GM21423 (cell line): Measurements from ENCODE around the gene WIPF2.

Experiments used
- ATAC-seq: cut with Tn5 transposase; IDR thresholded peaks from one replicate; pipeline ENCODE4 v1.9.1; 2021; ENCODE audit warnings: mild to moderate bottlenecking, moderate library complexity; ENCODE audit not compliant: unreplicated experiment

The WIPF2 gene

DNA sequence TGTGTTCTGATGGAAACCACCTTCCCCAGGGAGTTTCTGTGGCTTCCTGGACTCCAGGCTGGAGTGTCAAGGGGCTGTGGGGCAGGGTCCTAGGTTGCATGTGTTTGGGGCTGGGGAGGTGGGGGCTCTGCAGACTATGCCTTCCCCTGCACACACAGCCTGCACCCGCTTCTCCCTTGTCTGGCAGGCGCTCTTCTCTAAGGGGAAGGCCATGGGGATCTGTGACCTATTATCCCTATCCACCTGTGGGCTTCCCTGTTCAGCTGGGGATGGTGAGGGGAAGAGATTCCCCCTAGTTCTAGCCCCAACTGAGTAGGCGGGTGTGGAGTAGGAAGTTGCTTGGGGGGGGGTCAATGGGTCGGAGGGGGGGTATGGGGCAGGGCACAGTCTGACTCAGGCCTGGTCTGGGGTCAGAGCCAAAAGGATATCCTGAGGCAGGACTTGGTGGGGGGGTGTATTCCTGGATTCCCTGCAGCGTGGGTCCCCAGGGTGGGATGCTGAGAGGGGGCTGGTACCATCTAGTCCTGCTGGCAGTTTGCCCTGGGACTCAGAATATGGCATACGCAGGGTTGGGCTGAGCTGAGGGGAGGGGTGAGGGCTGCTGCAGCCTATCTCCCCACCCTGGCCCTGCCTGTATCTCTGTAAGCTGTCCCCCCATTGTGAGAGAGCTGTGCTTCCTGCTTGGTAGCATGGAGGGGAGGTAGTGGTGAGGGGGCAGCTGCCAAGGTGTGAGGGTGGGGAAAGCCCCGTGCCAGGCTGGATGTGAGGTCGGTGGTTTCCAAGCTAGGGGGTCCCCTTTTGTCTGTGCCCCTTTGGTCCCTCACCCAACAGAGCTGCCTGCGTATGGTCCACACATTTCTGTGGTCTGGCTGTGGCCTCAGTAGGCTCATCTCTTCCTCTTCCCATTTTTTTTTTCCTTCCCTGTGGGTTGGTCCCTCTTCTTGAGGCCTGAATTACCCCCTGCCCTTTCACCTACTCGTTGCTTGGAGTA, 104.6 kb downstream of the WIPF2 start:
- ATAC-seq, result no peak

DNA sequence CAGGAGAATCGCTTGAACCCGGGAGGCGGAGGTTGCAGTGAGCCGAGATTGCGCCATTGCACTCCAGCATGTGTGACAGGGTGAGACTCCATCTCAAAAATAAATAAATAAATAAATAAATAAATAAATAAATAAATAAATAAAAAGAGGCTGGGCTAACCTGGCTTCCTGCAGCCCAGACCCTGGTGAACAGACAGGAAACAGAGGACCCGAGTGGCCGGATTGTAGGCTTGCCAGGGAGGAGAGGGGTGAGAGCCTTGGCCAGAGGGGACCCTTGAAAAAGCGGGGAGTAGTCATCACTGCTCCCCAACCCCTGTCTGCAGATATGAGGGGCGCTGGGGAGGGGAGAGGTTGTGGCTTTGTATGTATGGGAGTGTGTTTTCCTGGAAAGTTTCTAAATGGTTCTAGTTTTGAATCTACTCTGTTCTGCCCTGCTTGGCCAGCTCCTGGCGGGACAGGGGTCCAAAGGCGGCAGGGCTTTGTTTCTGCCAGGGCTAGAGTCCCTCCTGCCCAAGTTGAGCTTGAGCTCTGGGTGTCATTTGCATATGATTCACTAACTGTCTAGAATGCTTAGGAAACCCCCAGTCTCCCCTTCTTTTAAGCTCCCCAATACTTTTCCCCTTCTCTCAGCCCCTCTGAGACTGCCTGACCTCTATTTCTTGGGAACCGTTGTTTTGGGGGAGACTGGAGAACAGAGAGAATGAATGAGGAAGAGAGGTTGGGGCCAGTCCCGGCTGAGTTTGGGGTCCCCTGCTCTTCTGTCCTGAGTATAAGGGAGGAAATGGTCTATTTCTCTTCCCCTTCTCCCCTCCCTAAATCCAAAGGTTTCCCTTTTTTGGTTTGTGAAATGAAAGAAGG, 106.3 kb downstream of the WIPF2 start:
- ATAC-seq, result no peak

DNA sequence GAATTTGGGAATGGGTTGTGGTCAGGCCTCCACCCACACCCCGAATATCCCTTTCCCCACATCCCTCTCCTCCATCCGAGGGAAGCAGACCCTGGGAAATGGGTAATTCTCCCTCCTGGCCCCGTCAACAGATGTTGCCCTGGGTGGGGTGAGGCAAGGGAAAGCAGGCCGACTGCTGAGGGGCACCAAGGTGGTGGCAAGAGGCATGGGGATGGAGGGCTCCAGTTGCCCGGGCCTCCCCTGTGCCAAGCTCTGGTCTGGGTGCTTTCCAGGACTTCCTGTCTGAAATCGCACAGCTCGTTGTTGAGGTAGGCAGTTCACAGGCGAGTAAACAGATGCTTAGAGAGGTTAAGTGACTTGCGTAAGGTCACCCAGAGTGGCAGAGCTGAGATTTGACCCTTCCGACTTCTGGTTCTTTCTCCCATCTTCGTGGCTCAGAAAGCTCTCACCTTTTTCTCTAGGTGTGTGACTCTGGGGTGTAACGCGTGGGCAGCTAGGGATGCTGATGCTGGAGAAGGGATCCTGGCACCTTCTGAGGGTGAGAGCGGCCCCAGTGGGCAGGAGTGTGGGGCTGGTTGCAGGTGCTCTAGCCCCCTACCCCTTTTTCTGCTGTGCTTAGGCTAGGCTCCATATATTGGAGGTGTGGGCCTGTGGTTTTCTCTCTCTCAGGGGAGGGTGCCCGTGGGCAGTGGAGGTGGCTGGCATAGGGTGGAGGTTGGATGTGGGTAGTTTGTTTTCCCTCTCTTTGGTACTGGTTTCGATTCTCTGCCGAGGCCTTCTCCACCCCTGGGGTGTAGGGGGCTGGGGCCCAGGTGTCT, 107.1 kb downstream of the WIPF2 start:
- ATAC-seq, result no peak

DNA sequence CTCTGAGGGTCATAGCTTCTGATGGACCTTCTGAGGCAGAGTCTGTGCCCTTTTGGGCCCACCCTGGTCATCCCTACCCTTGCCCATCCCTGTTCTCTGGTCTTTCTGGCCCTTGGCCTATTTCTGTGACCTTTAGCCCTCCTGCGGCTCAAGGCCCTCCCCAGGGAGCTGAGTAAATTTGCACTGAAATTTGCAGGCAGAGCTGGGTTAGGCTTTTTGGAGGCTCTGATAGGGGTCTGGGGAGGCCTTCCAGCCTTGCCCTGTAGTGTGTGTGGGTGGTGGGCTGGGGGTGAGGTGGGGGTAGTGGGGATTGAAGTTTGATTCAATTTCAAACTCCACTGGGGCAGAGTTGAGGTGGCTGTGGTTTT, 107.7 kb downstream of the WIPF2 start:
- no peak for ATAC-seq

DNA sequence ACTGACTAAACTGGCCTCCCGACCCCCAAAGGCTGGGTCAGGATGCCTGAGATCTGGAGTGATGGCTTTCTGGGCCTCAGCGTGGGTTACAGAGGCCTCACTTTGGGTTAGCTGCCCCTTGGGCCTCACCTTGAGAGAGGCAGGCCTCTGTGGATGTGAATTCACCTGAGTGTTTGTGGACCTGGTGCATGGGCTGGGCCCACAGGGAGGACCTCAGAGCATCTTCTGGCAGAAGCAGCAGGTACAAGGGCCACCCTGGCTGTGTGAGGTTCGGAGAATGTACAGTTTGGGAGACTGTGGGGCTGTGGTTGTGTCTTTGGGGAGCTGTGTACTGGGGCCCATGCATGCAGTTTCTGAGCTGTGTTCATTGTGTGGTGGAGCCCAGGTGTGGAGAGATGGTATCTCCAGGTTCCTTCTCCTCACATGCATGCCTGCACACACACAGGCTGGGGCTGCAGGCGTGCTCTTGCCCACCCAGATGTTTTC, 108.2 kb downstream of the WIPF2 start:
- no peak for ATAC-seq

DNA sequence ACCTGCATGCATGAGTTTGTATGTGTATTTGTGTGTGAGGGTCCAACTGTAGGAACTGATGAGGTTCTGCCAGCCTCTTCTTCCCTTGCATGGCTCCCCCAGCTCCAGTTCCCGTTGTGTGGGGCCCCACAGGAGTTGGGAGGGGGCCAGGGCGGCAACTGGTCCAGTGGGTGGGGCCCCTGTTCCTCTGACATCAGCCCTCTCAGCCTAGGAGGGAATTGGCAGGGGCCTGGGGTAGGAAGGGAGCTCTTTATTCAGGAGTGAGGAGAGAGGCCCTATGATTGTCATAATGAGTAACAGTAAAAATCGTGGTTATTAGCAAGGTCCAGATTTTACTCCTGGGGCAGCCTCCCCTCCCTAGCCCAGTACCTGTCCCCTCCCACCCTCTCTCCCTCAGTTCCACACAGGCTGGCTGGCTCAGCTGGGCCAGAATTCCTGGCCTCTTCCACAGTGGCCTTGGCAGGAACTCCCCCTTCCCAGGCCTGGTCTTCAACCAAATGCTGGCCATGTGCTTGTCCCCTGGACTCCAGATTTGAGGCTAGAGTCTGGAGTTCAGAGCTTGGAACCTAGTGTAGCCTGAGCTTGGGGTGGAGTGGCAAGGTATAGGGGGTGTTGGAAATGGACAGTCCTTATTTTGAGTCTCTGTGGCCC, 108.8 kb downstream of the WIPF2 start:
- no peak for ATAC-seq

DNA sequence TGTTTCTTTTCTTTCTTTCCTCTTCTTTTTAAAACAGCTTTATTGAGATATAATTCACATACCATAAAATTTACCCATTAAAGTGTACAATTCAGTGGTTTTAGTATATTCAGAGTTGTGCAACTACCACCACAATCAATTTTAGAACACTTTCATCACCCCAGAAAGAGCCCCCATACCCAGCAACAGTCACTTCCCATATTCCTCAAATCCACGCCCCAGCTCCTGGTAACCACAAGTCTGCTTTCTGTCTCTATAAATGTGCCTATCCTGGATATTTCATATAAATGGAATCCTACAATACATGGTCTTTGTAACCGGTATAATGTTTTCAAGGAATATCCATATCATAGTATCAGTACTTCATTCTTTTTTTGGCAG, 109.3 kb downstream of the WIPF2 start:
- ATAC-seq, result no peak

DNA sequence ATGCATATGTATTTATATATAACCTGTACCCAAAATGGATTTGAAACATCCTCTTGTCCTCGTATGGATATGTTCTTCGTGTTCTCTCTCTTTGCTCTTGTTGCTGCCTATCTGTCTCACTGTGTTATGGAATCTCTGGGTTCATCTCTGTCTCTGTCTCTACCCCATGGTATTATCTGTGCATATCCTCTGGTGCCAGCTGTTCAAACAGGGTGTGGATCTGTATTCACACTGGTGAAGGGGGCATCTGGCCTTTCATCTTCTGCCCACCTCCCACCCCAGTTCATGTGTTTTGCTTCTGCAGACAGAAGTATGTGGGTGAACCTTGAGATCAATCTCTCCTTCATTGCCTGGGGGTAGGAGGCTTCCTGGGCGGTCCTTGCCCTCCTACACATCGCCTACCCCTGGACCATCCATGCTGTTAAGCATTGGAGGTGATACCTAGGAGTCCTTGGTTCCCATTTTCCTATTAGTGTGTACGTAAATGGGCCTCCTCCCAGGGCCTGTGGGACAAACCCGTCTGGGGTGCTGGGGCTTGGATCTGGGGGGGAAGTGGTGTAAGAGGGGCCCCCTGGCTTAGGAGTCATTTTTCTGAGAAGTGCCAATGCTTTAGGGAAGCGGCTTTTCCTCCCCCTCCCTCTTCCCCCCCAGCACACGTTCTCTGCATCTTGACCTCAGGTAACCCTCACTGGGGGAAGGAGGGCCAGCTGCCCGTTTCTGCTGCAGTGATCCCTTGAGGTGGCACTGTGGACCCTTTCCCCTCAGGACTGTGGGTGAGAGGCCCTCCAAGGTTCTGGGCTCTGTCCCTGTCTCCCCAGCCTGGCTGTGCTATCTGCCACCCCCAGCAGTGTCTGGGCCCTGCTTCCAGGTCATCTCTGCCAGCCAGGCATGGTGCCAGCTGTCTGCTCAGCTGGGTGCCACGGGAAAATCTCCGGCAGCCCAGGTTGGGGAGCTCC, 111.0 kb downstream of the WIPF2 start:
- ATAC-seq, result no peak

DNA sequence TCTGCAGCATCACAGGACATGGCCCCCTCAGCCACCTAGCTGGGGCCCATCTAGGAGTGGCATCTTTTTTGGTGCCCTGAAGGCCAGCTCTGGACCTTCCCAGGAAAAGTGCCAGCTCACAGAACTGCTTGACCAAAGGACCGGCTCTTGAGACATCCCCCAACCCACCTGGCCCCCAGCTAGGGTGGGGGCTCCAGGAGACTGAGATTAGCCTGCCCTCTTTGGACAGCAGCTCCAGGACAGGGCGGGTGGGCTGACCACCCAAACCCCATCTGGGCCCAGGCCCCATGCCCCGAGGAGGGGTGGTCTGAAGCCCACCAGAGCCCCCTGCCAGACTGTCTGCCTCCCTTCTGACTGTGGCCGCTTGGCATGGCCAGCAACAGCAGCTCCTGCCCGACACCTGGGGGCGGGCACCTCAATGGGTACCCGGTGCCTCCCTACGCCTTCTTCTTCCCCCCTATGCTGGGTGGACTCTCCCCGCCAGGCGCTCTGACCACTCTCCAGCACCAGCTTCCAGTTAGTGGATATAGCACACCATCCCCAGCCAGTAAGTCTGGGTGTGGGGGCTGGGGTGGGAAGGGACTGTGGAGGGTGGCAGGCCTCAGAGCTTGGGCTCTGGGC, 111.9 kb downstream of the WIPF2 start:
- ATAC-seq, result no peak

DNA sequence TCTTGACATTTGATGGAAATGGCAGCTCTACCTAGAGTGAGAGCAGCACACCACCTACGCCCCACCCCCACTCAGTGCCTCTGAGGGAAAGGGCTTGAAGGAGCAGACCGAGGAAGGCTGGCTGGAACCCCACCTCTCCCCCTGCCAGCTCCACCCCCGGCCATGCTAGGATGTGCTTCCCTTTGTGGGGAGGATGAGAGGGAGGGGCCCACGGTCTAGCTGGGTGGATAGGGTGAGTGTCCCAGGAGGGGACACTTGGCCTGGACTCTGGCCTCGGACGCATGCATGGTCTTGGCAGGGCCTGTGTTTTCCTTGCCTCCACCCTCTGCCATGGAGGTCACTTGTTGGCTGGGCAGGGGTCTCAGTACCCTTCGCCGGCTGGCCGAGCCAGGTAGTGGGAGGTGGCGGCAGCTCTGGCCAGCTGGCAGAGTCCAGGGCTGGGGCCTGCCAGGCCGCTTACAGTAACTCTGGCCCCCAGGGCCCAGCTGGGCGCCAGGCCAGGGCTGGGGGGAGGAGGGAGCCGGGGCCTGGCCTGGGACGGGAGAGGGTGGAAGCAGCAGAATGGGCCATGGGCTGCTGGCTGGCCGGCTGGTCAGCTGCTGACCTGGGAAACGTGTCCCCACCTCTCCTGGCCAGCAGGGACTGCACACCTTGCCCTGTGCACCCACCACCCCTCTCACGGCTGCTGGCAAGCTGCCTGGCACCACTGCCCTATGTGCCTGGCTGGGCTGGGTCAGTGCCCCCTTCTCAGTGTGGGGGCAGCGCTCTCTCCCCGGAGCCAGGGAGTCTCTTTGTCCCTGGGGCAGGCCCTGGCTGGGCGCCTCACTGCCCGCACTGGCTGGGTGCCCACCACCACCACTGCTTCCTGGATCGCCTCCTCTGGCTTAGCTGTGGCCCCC, 112.9 kb downstream of the WIPF2 start:
- no peak for ATAC-seq
